Mucosa of descending colon (tissue), 3 donors: ENCODE measurements around the gene EHMT1. TPM values are rescaled to one million over a fixed set of nuclear protein-coding genes. Genes with fewer than 3 reads are reported as not detected.

Experiments
- ATAC-seq: fragments of 200-7000 bp; cut with Tn5 transposase; one replicate; pipeline ENCODE4 v1.9.1; 2020; ENCODE audit warnings: mild to moderate bottlenecking, moderate library complexity
- DNase-seq, 3 donors: peaks; one replicate each; pipeline ENCODE4 v3.0.0-alpha.2; 2020
- H3K36me3 ChIP-seq: fragments of 200-600 bp; one replicate; pipeline ENCODE4 v1.8.0; 2021; ENCODE audit warnings: low read depth, mild to moderate bottlenecking
- H3K4me1 ChIP-seq: fragments of 200-600 bp; one replicate; pipeline ENCODE4 v1.8.0; 2021; ENCODE audit warnings: low read depth, mild to moderate bottlenecking
- H3K4me3 ChIP-seq: fragments of 200-600 bp; one replicate; pipeline ENCODE4 v1.8.0; 2021; ENCODE audit warnings: mild to moderate bottlenecking
- H3K9me3 ChIP-seq: fragments of 200-600 bp; one replicate; pipeline ENCODE4 v1.8.0; 2021; ENCODE audit warnings: mild to moderate bottlenecking
- intact Hi-C, 2 donors: fragments of 100-400 bp; cut with DNase I in 1 of 2; cut with micrococcal nuclease in 1 of 2; formaldehyde crosslinking; loops; one replicate each; pipeline versions ENCODE4 v1.11.0 to v1.11.1; 2022; cut with DNase I, micrococcal nuclease
- total RNA-seq, 3 donors: library from RNA; stranded (reverse); fragmentation: NEBNext Ultra II Directional in 2 of 3; extraction: Animal tissue kit (Norgen Biotek cat#: 25700) in 2 of 3; gene quantifications; one replicate each; pipeline versions ENCODE4 v1.2.1 to v1.2.4, GENCODE V29; 2021 to 2023
- TF ChIP-seq, protein P1 (sequence below): fragments of 200-600 bp; IDR thresholded peaks from one replicate; pipeline ENCODE4 v1.8.0; 2022; ENCODE audit warnings: antibody characterized with exemption, mild to moderate bottlenecking
- donor health status: DM: no; HTN: no; CAD: no; lungs with moderate emphysema.
- donor health status: DM: no; HTN: no; CAD: no.
- donor health status: DM: no; HTN: yes; CAD: no.

The EHMT1 gene
- total RNA-seq, 3 donors from 2014 or later, result 78.4 to 90.8 (median 83.3) TPM

DNA sequence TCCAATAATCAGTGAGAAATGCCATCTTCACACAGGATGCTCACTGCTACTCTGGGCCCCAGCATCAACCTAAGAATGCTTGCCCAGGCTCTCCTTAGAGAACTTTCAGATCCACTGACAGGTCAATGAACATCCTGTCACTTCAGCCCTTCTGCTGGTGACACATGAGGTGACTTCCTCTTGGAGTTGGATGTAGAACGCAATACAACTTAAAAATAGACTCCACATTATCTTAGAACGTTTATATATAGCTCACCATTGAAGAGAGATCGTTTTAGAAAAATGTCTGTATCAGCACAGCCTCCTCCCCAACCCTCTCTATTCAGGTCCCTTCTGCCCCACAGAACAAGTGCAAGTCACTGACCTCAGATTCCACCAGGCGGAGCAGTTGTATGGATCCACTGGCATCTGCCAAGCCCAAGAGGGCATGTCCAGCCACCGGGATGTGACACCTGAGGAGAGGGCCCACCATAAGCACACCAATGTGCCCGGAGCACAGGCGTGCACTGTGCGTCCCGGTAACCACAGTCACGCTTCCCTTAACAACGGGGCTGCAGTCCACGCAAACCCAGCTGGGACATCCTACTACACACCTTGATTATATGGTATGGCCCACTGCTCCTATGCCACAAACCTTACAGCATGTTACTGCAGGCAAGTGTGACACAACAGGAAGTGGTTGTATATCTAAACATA lies 42.9 kb upstream of the EHMT1 start:
- intact Hi-C loops, result no loop called here
- H3K9me3 ChIP-seq, result no peaks in the 10 kb centered on the region
- H3K4me3 ChIP-seq, result no peak overlapping the region
- H3K36me3 ChIP-seq, result no peaks in the 10 kb centered on the region
- peaks cover 19% of the 10 kb centered on the region for H3K4me1 ChIP-seq
- TF ChIP-seq, protein P1, sequence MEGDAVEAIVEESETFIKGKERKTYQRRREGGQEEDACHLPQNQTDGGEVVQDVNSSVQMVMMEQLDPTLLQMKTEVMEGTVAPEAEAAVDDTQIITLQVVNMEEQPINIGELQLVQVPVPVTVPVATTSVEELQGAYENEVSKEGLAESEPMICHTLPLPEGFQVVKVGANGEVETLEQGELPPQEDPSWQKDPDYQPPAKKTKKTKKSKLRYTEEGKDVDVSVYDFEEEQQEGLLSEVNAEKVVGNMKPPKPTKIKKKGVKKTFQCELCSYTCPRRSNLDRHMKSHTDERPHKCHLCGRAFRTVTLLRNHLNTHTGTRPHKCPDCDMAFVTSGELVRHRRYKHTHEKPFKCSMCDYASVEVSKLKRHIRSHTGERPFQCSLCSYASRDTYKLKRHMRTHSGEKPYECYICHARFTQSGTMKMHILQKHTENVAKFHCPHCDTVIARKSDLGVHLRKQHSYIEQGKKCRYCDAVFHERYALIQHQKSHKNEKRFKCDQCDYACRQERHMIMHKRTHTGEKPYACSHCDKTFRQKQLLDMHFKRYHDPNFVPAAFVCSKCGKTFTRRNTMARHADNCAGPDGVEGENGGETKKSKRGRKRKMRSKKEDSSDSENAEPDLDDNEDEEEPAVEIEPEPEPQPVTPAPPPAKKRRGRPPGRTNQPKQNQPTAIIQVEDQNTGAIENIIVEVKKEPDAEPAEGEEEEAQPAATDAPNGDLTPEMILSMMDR, result no peak
- ATAC-seq, result no peak
- no peak for DNase-seq

- DNase-seq (peak; percentile 97 to 99 (median 99)), ATAC-seq (peak; percentile 99)
- Histone ChIP-seq H3K9me3 (no peaks in the 10 kb centered on the region), H3K4me3 (peak within 1 kb of the TSS; percentile 85), H3K36me3 (peaks cover 4% of the 10 kb centered on the region), H3K4me1 (peaks cover 19% of the 10 kb centered on the region)
- TF ChIP-seq, protein P1, result peak; percentile 95
- intact Hi-C loops, result no loop called here
Observed at GRCh38 chr9:137578518-137579258, 40.1 kb upstream of the EHMT1 start, which contains the start of gene DPH7. DPH7 (minus strand) TSS chr9:137578925; CDS start chr9:137578777, 148 bp downstream.

- Histone ChIP-seq H3K4me3 (no peak overlapping the region), H3K36me3 (peaks cover 4% of the 10 kb centered on the region), H3K4me1 (peaks cover 19% of the 10 kb centered on the region), H3K9me3 (no peaks in the 10 kb centered on the region)
- intact Hi-C loops, result no loop called here
- no peak for ATAC-seq
- no peak for DNase-seq
- TF ChIP-seq, protein P1, result no peak
Observed at GRCh38 chr9:137579259-137579604, 39.6 kb upstream of the EHMT1 start.

DNA sequence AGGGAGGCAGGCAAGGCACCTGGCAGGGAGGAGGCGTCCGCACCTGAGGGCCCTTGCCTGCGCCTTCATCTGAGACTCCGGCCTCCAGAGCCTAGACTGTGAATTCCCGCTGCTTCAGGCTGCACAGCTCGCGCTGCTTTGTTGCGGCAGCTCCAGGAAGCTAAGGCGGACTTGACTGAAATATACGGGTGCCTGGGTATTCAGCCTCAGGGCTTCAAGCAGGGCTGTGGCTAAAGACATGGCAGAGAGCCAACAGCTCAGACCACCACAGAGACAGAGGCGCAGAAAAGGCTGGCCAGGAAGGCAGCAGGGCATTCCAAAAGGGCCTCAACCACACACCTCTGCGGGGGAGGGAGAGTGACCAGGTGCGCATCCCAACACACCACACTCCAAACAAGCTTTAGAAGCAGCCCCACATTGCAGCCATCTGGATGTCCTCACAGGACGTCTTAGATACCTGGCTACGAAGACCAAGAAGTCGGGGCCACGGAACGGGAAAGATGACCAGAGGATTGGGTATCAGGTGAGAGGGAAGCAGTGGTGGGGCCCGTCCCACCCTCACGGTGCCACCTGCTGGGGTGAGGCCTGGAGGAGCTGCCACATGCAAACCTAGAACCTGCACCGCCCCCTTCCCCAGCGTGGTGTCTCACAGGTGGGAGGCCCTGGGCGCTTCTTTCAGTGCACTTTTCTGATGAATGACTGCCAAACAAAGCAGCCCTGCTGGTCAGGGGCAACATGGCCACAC lies 38.4 kb upstream of the EHMT1 start:
- intact Hi-C loops, result no loop called here
- ATAC-seq (no peak), DNase-seq (no peak)
- Histone ChIP-seq H3K36me3 (peaks cover 4% of the 10 kb centered on the region), H3K9me3 (no peaks in the 10 kb centered on the region), H3K4me3 (no peak overlapping the region), H3K4me1 (peaks cover 19% of the 10 kb centered on the region)
- TF ChIP-seq, protein P1, result no peak

DNA sequence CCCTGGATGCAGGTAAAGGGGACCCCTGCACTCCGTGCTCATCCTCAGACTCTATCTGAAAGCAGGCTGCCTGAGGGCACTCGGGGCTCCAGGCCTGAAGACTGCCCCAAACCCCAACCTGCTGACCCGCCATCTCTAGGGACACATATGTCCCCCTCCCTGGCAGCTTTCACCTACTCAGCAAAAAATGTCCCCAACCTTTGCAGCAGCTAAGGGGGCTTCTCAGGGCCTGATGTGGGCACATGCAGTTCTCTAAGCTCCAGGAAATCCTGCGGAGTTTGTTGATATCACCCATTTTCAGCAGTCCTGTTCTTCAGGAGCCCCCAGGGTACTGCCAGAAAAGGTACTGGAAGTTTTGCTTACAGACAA lies 37.9 kb upstream of the EHMT1 start:
- intact Hi-C loops, result no loop called here
- H3K36me3 ChIP-seq, result peaks cover 4% of the 10 kb centered on the region
- TF ChIP-seq, protein P1, result no peak
- DNase-seq (no peak), ATAC-seq (no peak)
- H3K4me3 ChIP-seq, result no peak overlapping the region
- no peaks in the 10 kb centered on the region for H3K9me3 ChIP-seq
- H3K4me1 ChIP-seq, result peaks cover 19% of the 10 kb centered on the region
